ENCODE measurements around the gene WHRN. TPM values are rescaled to one million over a fixed set of nuclear protein-coding genes. Genes with fewer than 3 reads are reported as not detected.

Gene WHRN
- total and polyA plus RNA-seq, 2 donors from 2014 or later = 4.4 to 14.8 TPM

DNA sequence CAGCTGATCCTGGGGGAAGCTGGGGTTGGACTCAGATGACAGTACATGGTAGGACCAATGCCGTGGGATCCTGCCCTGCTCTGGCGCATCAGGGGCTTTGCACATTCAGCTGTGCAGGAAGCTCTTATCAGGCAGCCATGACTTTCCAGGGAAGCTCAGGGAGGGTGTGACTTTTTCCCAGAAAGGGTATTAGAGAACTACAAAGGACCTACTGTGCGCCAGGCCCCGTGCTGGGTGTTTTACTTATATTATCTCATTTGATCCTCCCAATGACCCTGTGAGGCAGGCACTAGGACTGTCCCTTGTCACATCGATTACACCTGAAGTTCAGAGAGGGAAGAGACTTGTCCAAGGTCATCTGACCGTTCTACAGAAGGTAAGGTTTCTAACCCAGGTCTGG is 93.8 kb downstream of the WHRN start:
- FAIRE-seq (no peak), DNase-seq (no peak)
- Histone ChIP-seq H3K9me3 (ENCODE audit: control insufficient read depth in 2 of 3, insufficient read depth in 1 of 3, low read length in 3 of 3) (no peaks in the 10 kb centered on the region), H3K4me1 (ENCODE audit: control insufficient read depth in 2 of 3, insufficient read depth in 2 of 3, low read depth in 1 of 3, low read length in 3 of 3) (no peaks in the 10 kb centered on the region), H3K9ac (ENCODE audit: low read length in 3 of 3) (no peak overlapping the region), H3K27ac (ENCODE audit: low read depth in 2 of 2, low read length in 2 of 2) (no peak overlapping the region), H3K36me3 (ENCODE audit: control insufficient read depth in 2 of 3, insufficient read depth in 3 of 3, low read length in 3 of 3) (no peaks in the 10 kb centered on the region), H3K4me3 (ENCODE audit: low read length in 3 of 3) (no peak overlapping the region), H3K27me3 (ENCODE audit: control insufficient read depth, insufficient read depth, low read length) (no peaks in the 10 kb centered on the region)
- intact Hi-C loops (cut with DNase I) = no loop called here
- TF ChIP-seq, protein P1, sequence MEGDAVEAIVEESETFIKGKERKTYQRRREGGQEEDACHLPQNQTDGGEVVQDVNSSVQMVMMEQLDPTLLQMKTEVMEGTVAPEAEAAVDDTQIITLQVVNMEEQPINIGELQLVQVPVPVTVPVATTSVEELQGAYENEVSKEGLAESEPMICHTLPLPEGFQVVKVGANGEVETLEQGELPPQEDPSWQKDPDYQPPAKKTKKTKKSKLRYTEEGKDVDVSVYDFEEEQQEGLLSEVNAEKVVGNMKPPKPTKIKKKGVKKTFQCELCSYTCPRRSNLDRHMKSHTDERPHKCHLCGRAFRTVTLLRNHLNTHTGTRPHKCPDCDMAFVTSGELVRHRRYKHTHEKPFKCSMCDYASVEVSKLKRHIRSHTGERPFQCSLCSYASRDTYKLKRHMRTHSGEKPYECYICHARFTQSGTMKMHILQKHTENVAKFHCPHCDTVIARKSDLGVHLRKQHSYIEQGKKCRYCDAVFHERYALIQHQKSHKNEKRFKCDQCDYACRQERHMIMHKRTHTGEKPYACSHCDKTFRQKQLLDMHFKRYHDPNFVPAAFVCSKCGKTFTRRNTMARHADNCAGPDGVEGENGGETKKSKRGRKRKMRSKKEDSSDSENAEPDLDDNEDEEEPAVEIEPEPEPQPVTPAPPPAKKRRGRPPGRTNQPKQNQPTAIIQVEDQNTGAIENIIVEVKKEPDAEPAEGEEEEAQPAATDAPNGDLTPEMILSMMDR (IDR thresholded peaks at IDR 0.05; ENCODE audit: borderline replicate concordance, extremely low read depth, insufficient read depth) = no peak

DNA sequence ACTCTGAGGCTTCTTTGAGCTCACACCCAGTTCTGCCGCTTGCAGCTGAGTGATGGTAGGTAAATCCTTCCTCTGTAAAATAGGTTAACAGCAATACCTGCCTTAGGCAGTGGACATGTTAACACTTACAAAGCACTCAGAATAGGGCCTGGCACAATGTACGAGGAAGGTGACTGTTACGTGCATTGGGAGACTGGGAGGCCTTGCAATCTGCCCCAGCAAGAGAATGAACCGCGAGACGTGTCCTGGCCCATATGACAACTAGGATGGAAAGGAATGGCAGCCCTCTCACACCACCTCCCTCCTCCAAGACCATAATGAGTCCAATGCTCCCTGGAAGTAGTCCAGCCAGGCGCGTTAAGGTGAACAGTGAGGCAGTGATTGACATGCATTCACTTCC is 94.4 kb downstream of the WHRN start:
- Histone ChIP-seq H3K4me1 (ENCODE audit: control insufficient read depth in 2 of 3, insufficient read depth in 2 of 3, low read depth in 1 of 3, low read length in 3 of 3) (no peaks in the 10 kb centered on the region), H3K27me3 (ENCODE audit: control insufficient read depth, insufficient read depth, low read length) (no peaks in the 10 kb centered on the region), H3K9me3 (ENCODE audit: control insufficient read depth in 2 of 3, insufficient read depth in 1 of 3, low read length in 3 of 3) (no peaks in the 10 kb centered on the region), H3K4me3 (ENCODE audit: low read length in 3 of 3) (no peak overlapping the region), H3K27ac (ENCODE audit: low read depth in 2 of 2, low read length in 2 of 2) (no peak overlapping the region), H3K9ac (ENCODE audit: low read length in 3 of 3) (no peak overlapping the region), H3K36me3 (ENCODE audit: control insufficient read depth in 2 of 3, insufficient read depth in 3 of 3, low read length in 3 of 3) (no peaks in the 10 kb centered on the region)
- no peak for FAIRE-seq
- intact Hi-C loops (cut with DNase I) = no loop called here
- TF ChIP-seq, protein P1 (IDR thresholded peaks at IDR 0.05; ENCODE audit: borderline replicate concordance, extremely low read depth, insufficient read depth) = no peak
- DNase-seq = no peak

DNA sequence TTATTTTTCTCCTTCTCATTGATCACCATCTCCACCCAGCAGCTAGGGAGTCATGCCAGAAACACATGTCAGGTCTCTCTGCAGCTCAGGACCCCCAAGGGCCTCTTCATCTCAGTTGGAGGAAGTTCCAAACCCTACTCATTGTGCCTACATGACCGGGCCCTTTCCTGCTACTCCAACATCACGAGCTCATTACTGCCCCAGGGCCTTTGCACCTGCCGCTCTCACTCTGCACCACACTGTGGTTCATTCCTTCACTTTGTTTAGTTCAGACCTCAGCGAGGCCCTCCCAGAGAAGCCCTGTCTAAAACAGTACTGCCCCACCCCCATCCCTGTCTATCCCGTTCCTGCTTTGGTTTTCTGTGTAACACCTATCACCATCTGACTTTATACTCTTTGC is 95.4 kb downstream of the WHRN start:
- H3K4me3 ChIP-seq (ENCODE audit: low read length in 3 of 3) = no peak overlapping the region
- H3K9ac ChIP-seq (ENCODE audit: low read length in 3 of 3) = no peak overlapping the region
- no peaks in the 10 kb centered on the region for H3K27me3 ChIP-seq (ENCODE audit: control insufficient read depth, insufficient read depth, low read length)
- no peak for DNase-seq
- intact Hi-C loops (cut with DNase I) = loop anchor here (5.0 to 10.0 kb wide), 2 partner anchors 242 to 605 kb away; no protein-coding TSS in a partner anchor
- H3K9me3 ChIP-seq (ENCODE audit: control insufficient read depth in 2 of 3, insufficient read depth in 1 of 3, low read length in 3 of 3) = no peaks in the 10 kb centered on the region
- no peaks in the 10 kb centered on the region for H3K4me1 ChIP-seq (ENCODE audit: control insufficient read depth in 2 of 3, insufficient read depth in 2 of 3, low read depth in 1 of 3, low read length in 3 of 3)
- FAIRE-seq = no peak
- no peaks in the 10 kb centered on the region for H3K36me3 ChIP-seq (ENCODE audit: control insufficient read depth in 2 of 3, insufficient read depth in 3 of 3, low read length in 3 of 3)
- TF ChIP-seq, protein P1 (IDR thresholded peaks at IDR 0.05; ENCODE audit: borderline replicate concordance, extremely low read depth, insufficient read depth) = no peak
- no peak overlapping the region for H3K27ac ChIP-seq (ENCODE audit: low read depth in 2 of 2, low read length in 2 of 2)

All from kidney (tissue), 14 donors.